OCI-LY3 (cell line): ENCODE measurements around the gene RINL.

Experiments used
- H2AFZ ChIP-seq: fragments of 200-600, 300-600 bp; shearing (Covaris generic); 2 replicates; pipeline ENCODE4 v1.6.0; 2014; ENCODE audit warnings: antibody characterized with exemption, low read depth, low read length
- H3K27ac ChIP-seq: fragments of 200-600, 300-600 bp; sonication (generic); 2 replicates; pipeline ENCODE4 v1.5.1; 2014; ENCODE audit warnings: mild to moderate bottlenecking, low read length, moderate library complexity, mixed read lengths
- H3K27me3 ChIP-seq: fragments of 200-600, 300-600 bp; sonication (generic); 2 replicates; pipeline ENCODE4 v1.6.1; 2014; ENCODE audit warnings: low read depth, low read length, mixed read lengths
- H3K36me3 ChIP-seq: fragments of 200-600, 300-600 bp; sonication (generic); replicated peaks from 2 replicates; pipeline ENCODE3; 2014; ENCODE audit warnings: low read depth, low read length, mixed read lengths
- H3K4me1 ChIP-seq: fragments of 300-600, 200-600 bp; sonication (generic); 2 replicates; pipeline ENCODE4 v1.6.1; 2014; ENCODE audit warnings: low read length, mixed read lengths
- H3K4me2 ChIP-seq: fragments of 200-600, 300-600 bp; sonication (generic); 2 replicates; pipeline ENCODE4 v1.6.1; 2014; ENCODE audit warnings: low read length, mixed read lengths
- H3K4me3 ChIP-seq: fragments of 300-600, 200-600 bp; sonication (generic); 2 replicates; pipeline ENCODE4 v1.5.1; 2014; ENCODE audit warnings: antibody characterized with exemption, mild to moderate bottlenecking, low read length, moderate library complexity
- H3K79me2 ChIP-seq: fragments of 300-600, 200-600 bp; shearing (Covaris generic); 2 replicates; pipeline ENCODE4 v1.6.1; 2014; ENCODE audit warnings: mild to moderate bottlenecking, low read length, mixed read lengths
- H3K9ac ChIP-seq: fragments of 300-600, 200-600 bp; shearing (Covaris generic); 2 replicates; pipeline ENCODE4 v1.6.0; 2014; ENCODE audit warnings: mild to moderate bottlenecking, low read length, moderate library complexity
- H3K9me3 ChIP-seq: fragments of 200-600, 300-600 bp; shearing (Covaris generic); 2 replicates; pipeline ENCODE4 v1.6.1; 2014; ENCODE audit warnings: low read length, mixed read lengths; ENCODE audit not compliant: insufficient read depth
- H4K20me1 ChIP-seq: fragments of 200-600, 300-600 bp; sonication (generic); 2 replicates; pipeline ENCODE4 v1.6.1; 2016; ENCODE audit warnings: low read length, mixed read lengths; ENCODE audit not compliant: insufficient read depth
- EZH2phosphoT487 ChIP-seq: fragments of 200-600 bp; shearing (Covaris generic); IDR thresholded peaks from 2 replicates; pipeline ENCODE4 v1.6.1; 2018; ENCODE audit warnings: antibody characterized with exemption, mixed run types, low read depth
- TF ChIP-seq, protein P1 (sequence below): fragments of 200-600, 300-600 bp; sonication (generic); IDR thresholded peaks from 2 replicates; pipeline ENCODE4 v1.5.1; 2014; ENCODE audit warnings: antibody characterized with exemption, low read length, low read depth

The RINL gene

DNA sequence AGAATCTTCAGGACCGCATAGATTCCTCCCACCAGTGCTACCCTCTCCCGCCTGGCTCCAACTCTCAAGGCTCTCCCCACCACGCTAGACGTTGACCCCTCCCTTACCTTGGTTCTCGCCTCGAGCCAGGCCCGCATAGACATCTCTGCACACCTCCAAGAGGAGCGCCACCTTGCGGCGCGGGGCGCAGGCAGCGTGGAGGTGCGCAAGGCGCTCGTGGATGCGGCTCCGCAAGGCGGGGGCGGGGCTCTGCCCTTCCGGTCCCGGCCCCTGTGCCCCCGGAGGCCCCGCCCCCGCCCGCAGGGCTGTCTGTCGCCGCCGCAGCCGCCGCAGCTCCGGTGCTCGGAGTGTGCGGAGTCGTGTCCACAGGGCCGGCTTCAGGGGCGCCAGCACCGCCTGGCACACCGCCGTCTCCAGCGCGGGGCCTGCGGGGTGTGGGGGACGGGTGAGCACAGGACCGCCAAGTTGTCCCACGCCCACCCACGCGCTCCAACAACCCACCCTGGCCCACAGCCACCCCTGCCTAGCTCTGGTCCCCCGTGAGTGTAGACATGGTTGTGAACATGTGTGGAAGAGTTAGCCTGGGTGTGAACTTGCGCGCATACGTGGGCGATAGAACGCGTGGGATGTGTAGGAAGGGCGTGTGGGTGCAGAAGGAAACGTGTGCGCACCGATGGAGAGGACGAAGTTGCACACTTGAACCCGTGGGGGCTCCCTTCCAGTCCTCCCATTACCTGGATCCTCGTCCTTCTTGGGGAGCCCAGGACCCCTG is 8.1 kb downstream of the RINL start:
- Histone ChIP-seq H3K4me1 (peaks cover 27% of the 10 kb centered on the region), H3K9me3 (peaks cover 5% of the 10 kb centered on the region; the same call in 1 of the 2 replicates), H3K4me2 (peak overlapping the region; percentile 93), H2AFZ (peak overlapping the region; percentile 65; the same call in 1 of the 2 replicates), H3K9ac (peak overlapping the region; percentile 69), H3K27ac (peak overlapping the region; percentile 20; the same call in 1 of the 2 replicates), H3K4me3 (peak overlapping the region; percentile 77), H3K27me3 (no peaks in the 10 kb centered on the region), H4K20me1 (no peaks in the 10 kb centered on the region), H3K79me2 (no peaks in the 10 kb centered on the region), H3K36me3 (peaks cover 4% of the 10 kb centered on the region)
- TF ChIP-seq, protein P1, sequence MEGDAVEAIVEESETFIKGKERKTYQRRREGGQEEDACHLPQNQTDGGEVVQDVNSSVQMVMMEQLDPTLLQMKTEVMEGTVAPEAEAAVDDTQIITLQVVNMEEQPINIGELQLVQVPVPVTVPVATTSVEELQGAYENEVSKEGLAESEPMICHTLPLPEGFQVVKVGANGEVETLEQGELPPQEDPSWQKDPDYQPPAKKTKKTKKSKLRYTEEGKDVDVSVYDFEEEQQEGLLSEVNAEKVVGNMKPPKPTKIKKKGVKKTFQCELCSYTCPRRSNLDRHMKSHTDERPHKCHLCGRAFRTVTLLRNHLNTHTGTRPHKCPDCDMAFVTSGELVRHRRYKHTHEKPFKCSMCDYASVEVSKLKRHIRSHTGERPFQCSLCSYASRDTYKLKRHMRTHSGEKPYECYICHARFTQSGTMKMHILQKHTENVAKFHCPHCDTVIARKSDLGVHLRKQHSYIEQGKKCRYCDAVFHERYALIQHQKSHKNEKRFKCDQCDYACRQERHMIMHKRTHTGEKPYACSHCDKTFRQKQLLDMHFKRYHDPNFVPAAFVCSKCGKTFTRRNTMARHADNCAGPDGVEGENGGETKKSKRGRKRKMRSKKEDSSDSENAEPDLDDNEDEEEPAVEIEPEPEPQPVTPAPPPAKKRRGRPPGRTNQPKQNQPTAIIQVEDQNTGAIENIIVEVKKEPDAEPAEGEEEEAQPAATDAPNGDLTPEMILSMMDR = peak; percentile 96
- TF ChIP-seq EZH2phosphoT487 = no peak

- no peaks in the 10 kb centered on the region for H4K20me1 ChIP-seq
- peak overlapping the region; percentile 77 for H3K4me3 ChIP-seq
- H3K4me2 ChIP-seq = peak overlapping the region; percentile 93
- no peaks in the 10 kb centered on the region for H3K79me2 ChIP-seq
- H3K9me3 ChIP-seq = peaks cover 10% of the 10 kb centered on the region; the same call in 1 of the 2 replicates
- no peak for TF ChIP-seq EZH2phosphoT487
- TF ChIP-seq, protein P1 = no peak
- peaks cover 8% of the 10 kb centered on the region for H3K36me3 ChIP-seq
- peak overlapping the region; percentile 65 for H2AFZ ChIP-seq
- no peaks in the 10 kb centered on the region for H3K27me3 ChIP-seq
- H3K4me1 ChIP-seq = peaks cover 34% of the 10 kb centered on the region
- peak overlapping the region; percentile 20; the same call in 1 of the 2 replicates for H3K27ac ChIP-seq
- H3K9ac ChIP-seq = peak overlapping the region; percentile 69
Observed at GRCh38 chr19:38869160-38869835, 8.8 kb downstream of the RINL start.

DNA sequence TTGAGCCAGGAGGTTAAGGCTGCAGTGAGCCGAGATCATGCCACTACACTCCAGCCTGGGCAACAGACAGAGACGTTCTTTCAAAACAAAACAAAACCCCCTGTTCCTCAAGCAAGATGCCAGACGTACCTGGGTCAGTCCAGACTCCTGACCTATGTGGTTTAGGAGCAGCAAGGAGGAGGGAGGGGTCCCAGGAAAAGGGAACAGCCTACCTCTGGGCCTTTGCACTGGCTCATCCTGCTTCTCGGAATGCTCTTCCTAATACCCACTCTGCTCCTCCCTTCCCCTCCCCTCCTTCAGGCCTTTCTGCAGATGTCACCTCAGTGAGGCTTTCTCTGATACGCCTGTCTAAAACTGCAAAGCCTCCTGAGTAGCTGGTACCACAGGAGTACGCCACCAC is 9.5 kb downstream of the RINL start:
- TF ChIP-seq, protein P1 = no peak
- no peak for TF ChIP-seq EZH2phosphoT487
- H3K27ac ChIP-seq = no peak overlapping the region

GRCh38 chr19:38867171-38867780 is 10.8 kb downstream of the RINL start:
- Histone ChIP-seq H3K36me3 (peaks cover 9% of the 10 kb centered on the region), H3K79me2 (no peaks in the 10 kb centered on the region), H3K27ac (no peak overlapping the region), H2AFZ (no peak overlapping the region), H3K4me2 (no peak overlapping the region), H3K27me3 (no peaks in the 10 kb centered on the region), H4K20me1 (no peaks in the 10 kb centered on the region), H3K4me3 (no peak overlapping the region), H3K9me3 (peaks cover 11% of the 10 kb centered on the region; the same call in 1 of the 2 replicates), H3K4me1 (peaks cover 40% of the 10 kb centered on the region), H3K9ac (no peak overlapping the region)
- TF ChIP-seq, protein P1 = no peak
- no peak for TF ChIP-seq EZH2phosphoT487

More for the DNA sequence above, 9.5 kb downstream of the RINL start:
- Histone ChIP-seq H3K9me3 (peaks cover 11% of the 10 kb centered on the region; the same call in 1 of the 2 replicates), H3K27me3 (no peaks in the 10 kb centered on the region), H3K79me2 (no peaks in the 10 kb centered on the region), H3K4me3 (peak overlapping the region; percentile 77), H4K20me1 (no peaks in the 10 kb centered on the region), H3K4me2 (peak overlapping the region; percentile 93), H3K4me1 (peaks cover 36% of the 10 kb centered on the region), H3K9ac (peak overlapping the region; percentile 69; the same call in 1 of the 2 replicates), H2AFZ (no peak overlapping the region), H3K36me3 (peaks cover 9% of the 10 kb centered on the region)
